K562 (cell line): ENCODE data around the gene PARP15.

Experiments used
- EZH2 ChIP-seq: IDR thresholded peaks from 2 replicates; pipeline ENCODE4 v1.6.1; 2012; ENCODE audit warnings: low read depth, mild to moderate bottlenecking, inconsistent platforms, low read length, borderline replicate concordance
- FOXM1 ChIP-seq, 2 experiments: fragments of 450-650 bp in 1 of 2; sonication (generic) in 1 of 2; formaldehyde crosslinking in 1 of 2; IDR thresholded peaks; 2 replicates each; pipeline versions ENCODE4 v1.6.1 to v1.9.0; 2017 to 2022; ENCODE audit warnings: low read depth in 2 of 2, mild to moderate bottlenecking in 2 of 2, missing genetic modification reagents in 1 of 2, moderate library complexity in 1 of 2
- GTF2F1 ChIP-seq: IDR thresholded peaks from 2 replicates; pipeline ENCODE4 v1.6.1; 2011; ENCODE audit warnings: low read depth, low read length, improper control_type of control experiment
- POLR2A ChIP-seq: fragments of 450-650 bp; conservative IDR thresholded peaks from 2 replicates; pipeline ENCODE4 v1.6.1; 2016
- POLR2G ChIP-seq: fragments of 200-400 bp; formaldehyde crosslinking; IDR thresholded peaks from 2 replicates; pipeline ENCODE4 v1.6.1; 2017; ENCODE audit warnings: low read depth, mild to moderate bottlenecking, antibody characterized with exemption, low read length, moderate library complexity
- TAF7 ChIP-seq: fragments of 450-650 bp; IDR thresholded peaks from 2 replicates; pipeline ENCODE4 v1.6.1; 2016; ENCODE audit warnings: missing genetic modification characterization, missing compliant biosample characterization
- U2AF2 ChIP-seq: fragments of 200-400 bp; formaldehyde crosslinking; optimal IDR thresholded peaks from 2 replicates; pipeline ENCODE3; 2017; ENCODE audit warnings: low read depth, mild to moderate bottlenecking, low read length
- ZNF212 ChIP-seq: fragments of 450-650 bp; formaldehyde crosslinking; IDR thresholded peaks from 2 replicates; pipeline ENCODE4 v1.4.0; 2020; ENCODE audit warnings: mild to moderate bottlenecking
- TF ChIP-seq, protein P1 (sequence below): fragments of 450-650 bp; IDR thresholded peaks from 2 replicates; pipeline ENCODE4 v1.7.0; 2016; ENCODE audit warnings: borderline replicate concordance
- TF ChIP-seq, protein P2 (sequence below): sonication (generic); formaldehyde crosslinking; IDR thresholded peaks from 2 replicates; pipeline ENCODE4 v1.8.1; 2022; ENCODE audit warnings: missing genetic modification reagents
- TF ChIP-seq, protein P3 (sequence below), 2 experiments: fragments of 450-650 bp in 1 of 2; sonication (generic) in 1 of 2; formaldehyde crosslinking; conservative IDR thresholded peaks; 2 replicates each; pipeline versions ENCODE4 v1.4.0 to v1.8.1; 2020 to 2022; ENCODE audit warnings: mild to moderate bottlenecking in 1 of 2, missing genetic modification reagents in 1 of 2

DNA sequence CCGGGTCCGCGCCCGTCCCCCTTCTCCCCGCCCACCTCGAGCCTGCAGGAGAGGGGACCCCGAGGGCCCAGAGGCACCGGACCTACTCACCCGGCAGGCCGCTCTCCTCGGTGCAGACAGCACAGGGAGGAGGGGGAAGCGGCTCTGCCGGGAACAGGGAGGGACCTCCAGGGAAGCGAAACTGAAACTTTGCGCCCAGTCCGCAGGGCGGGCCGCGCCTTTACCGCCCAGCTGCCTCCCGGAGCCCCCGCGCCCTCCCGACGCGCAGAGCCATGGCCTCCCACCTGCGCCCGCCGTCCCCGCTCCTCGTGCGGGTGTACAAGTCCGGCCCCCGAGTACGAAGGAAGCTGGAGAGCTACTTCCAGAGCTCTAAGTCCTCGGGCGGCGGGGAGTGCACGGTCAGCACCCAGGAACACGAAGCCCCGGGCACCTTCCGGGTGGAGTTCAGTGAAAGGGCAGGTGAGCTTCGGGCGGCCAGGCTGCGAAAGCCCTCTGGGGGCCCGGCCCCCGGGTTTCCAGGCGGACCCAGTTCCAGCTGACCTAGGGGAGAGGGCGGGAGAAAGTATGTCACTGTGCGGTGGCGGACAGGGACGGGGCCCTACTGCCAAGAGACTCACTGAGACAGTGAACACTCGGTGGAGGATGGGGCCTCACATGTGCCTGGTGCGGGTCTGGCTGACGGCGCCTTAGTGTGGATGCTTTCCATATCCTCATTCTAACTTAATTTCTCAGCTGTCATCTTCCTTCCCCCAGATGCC is 13.1 kb upstream of the PARP15 start, which contains the start of the genes DTX3L and PARP9:
- TF ChIP-seq ZNF212 (CRISPR knock-in tag) (no peak), POLR2G (peak; percentile 89), GTF2F1 (no peak), EZH2 (no peak), U2AF2 (no peak), POLR2A (peak; percentile 69), TAF7 (no peak), FOXM1 (IDR thresholded peaks at IDR 0.05; ENCODE audit: low read depth) (no peak; the same call in 1 of the 2 replicates), FOXM1 (CRISPR knock-in tag; IDR thresholded peaks at IDR 0.05; ENCODE audit: low read depth) (no peak)
- TF ChIP-seq, protein P1, sequence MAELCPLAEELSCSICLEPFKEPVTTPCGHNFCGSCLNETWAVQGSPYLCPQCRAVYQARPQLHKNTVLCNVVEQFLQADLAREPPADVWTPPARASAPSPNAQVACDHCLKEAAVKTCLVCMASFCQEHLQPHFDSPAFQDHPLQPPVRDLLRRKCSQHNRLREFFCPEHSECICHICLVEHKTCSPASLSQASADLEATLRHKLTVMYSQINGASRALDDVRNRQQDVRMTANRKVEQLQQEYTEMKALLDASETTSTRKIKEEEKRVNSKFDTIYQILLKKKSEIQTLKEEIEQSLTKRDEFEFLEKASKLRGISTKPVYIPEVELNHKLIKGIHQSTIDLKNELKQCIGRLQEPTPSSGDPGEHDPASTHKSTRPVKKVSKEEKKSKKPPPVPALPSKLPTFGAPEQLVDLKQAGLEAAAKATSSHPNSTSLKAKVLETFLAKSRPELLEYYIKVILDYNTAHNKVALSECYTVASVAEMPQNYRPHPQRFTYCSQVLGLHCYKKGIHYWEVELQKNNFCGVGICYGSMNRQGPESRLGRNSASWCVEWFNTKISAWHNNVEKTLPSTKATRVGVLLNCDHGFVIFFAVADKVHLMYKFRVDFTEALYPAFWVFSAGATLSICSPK, result no peak
- TF ChIP-seq, protein P2, sequence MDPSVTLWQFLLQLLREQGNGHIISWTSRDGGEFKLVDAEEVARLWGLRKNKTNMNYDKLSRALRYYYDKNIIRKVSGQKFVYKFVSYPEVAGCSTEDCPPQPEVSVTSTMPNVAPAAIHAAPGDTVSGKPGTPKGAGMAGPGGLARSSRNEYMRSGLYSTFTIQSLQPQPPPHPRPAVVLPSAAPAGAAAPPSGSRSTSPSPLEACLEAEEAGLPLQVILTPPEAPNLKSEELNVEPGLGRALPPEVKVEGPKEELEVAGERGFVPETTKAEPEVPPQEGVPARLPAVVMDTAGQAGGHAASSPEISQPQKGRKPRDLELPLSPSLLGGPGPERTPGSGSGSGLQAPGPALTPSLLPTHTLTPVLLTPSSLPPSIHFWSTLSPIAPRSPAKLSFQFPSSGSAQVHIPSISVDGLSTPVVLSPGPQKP (CRISPR knock-in tag), result no peak
- TF ChIP-seq, protein P3, sequence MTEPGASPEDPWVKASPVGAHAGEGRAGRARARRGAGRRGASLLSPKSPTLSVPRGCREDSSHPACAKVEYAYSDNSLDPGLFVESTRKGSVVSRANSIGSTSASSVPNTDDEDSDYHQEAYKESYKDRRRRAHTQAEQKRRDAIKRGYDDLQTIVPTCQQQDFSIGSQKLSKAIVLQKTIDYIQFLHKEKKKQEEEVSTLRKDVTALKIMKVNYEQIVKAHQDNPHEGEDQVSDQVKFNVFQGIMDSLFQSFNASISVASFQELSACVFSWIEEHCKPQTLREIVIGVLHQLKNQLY (CRISPR knock-in tag; conservative IDR thresholded peaks at IDR 0.05), result no peak
